K562 treated with DMSO at 1 percent for 4 hours (cell line): ENCODE results near the gene SULT6B1. TPM values are rescaled to one million over a fixed set of nuclear protein-coding genes. Genes with fewer than 3 reads are reported as not detected.

Experiments used
- total RNA-seq: library from RNA; unstranded; fragments of 300-600 nt; gene quantifications from 2 replicates; pipeline ENCODE4 v1.2.3, GENCODE V29; 2022; ENCODE audit not compliant: insufficient read depth

SULT6B1 gene
- total RNA-seq = not detected in 2 replicates

GRCh38 chr2:37188570-37188969 lies at the start of gene SULT6B1:
Gene SULT6B1, minus strand, starts transcription at chr2:37188670. Its CDS starts 30 bp downstream, at chr2:37188640.

GRCh38 chr2:37231241-37232130 lies 43.0 kb upstream of the SULT6B1 start, which contains the start of the genes CEBPZ and NDUFAF7:
Gene CEBPZ, minus strand, starts transcription at chr2:37231596. Its CDS starts 29 bp downstream, at chr2:37231567.
Gene NDUFAF7, plus strand, starts transcription at chr2:37231658. Its CDS starts 48 bp downstream, at chr2:37231706.

GRCh38 chr2:37196320-37197195 lies 8.1 kb upstream of the SULT6B1 start, which contains the start of gene CEBPZOS:
Gene CEBPZOS, plus strand, starts transcription at chr2:37196496. Its CDS starts 3,209 bp downstream, at chr2:37199705.

GRCh38 chr2:37156857-37157714 lies 31.4 kb downstream of the SULT6B1 start, which contains the start of gene EIF2AK2:
Gene EIF2AK2, minus strand, starts transcription at chr2:37156980. Its CDS starts 9,174 bp downstream, at chr2:37147806.

Other genes with a start within 250 kb of the SULT6B1 start
- gene STRN, start 222.1 kb downstream of the SULT6B1 start, total RNA-seq = 7.3 and 8.6 TPM in 2 replicates
- gene HEATR5B, start 104.3 kb downstream of the SULT6B1 start, total RNA-seq = 5.0 and 8.4 TPM in 2 replicates
- gene GPATCH11, start 104.2 kb downstream of the SULT6B1 start, total RNA-seq = 7.7 and 8.4 TPM in 2 replicates
- gene EIF2AK2, start 31.7 kb downstream of the SULT6B1 start, total RNA-seq = 3.9 and 4.5 TPM in 2 replicates
- 20.0 and 21.1 TPM in 2 replicates for gene CEBPZOS, start 7.8 kb upstream of the SULT6B1 start, total RNA-seq
- 28.8 and 32.2 TPM in 2 replicates for gene CEBPZ, start 42.9 kb upstream of the SULT6B1 start, total RNA-seq
- gene NDUFAF7, start 43.0 kb upstream of the SULT6B1 start, total RNA-seq = 9.4 and 11.2 TPM in 2 replicates
- 8.1 and 8.6 TPM in 2 replicates for gene PRKD3, start 136.2 kb upstream of the SULT6B1 start, total RNA-seq
- not detected in 2 replicates for gene QPCT, start 156.0 kb upstream of the SULT6B1 start, total RNA-seq